Measurements from ENCODE around the gene MGAT4C.

Gene MGAT4C

DNA sequence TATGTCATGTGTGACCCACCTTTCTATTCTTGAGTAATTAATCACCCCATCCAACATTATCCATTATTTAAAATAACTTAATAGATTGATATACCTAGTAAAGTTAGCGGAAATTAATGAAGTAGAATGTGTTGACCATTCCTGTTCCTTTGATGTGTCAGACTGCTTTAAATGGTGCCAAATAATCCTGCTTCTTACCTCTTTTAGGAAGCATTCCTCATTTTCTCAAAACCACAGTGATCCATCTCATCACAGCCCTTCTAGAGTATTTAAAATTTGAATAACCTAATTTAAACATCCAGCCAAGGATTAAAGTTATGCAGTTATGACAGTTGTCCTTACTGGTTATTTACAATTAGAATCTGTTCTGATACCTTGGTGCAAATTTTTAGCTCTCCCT lies 6.9 kb downstream of the MGAT4C start:
- Mint-ChIP-seq H3K27me3 (no peaks in the 10 kb centered on the region), H3K4me1 (no peaks in the 10 kb centered on the region), H3K9me3 (no peaks in the 10 kb centered on the region), H3K27ac (no peak overlapping the region), H3K36me3 (no peaks in the 10 kb centered on the region), H3K4me3 (no peak overlapping the region)
- ATAC-seq, result no peak

DNA sequence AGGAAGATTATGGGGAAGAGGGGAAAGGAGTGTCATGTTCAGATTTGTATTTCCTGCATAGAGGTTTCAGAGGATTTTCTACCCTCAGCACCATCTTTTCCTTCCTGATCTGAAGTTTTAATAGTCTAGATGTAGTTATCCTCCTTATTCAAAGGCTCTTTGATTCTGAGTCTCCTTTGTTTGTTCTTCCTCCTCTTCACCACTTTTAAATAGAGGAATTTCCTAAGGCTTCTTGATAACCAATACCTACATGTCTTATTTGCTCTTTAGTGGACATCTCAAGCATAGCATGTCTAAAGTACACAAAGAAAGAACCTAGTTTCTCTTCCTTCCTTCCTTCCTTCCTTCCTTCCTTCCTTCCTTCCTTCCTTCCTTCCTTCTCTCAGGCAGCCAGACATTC lies 8.3 kb downstream of the MGAT4C start:
- H3K4me1 Mint-ChIP-seq, result no peaks in the 10 kb centered on the region
- H3K4me3 Mint-ChIP-seq, result no peak overlapping the region
- H3K27me3 Mint-ChIP-seq, result no peaks in the 10 kb centered on the region
- no peak overlapping the region for H3K27ac Mint-ChIP-seq
- no peaks in the 10 kb centered on the region for H3K36me3 Mint-ChIP-seq
- H3K9me3 Mint-ChIP-seq, result no peaks in the 10 kb centered on the region
- no peak for ATAC-seq

DNA sequence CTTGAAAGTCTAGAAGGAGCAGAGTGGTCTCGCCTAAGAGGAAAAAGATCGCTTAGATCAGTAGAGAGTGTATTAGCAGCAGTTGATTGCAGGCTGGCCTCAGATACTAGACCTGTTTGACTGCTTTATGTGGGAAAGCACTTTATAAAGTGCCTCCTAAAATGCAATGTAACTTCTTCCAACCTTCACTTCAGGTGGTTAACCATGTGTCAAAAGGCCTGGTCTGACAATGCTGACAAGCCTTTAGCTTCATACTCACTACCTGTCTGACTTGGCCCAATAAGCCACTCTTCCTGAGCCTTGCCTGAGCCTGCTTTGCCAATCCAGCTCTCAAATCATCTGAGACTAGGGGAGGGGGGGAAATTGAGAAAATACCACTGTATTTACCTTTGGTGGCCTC lies 14.6 kb downstream of the MGAT4C start:
- H3K36me3 Mint-ChIP-seq, result no peaks in the 10 kb centered on the region
- no peak for ATAC-seq
- H3K27me3 Mint-ChIP-seq, result no peaks in the 10 kb centered on the region

DNA sequence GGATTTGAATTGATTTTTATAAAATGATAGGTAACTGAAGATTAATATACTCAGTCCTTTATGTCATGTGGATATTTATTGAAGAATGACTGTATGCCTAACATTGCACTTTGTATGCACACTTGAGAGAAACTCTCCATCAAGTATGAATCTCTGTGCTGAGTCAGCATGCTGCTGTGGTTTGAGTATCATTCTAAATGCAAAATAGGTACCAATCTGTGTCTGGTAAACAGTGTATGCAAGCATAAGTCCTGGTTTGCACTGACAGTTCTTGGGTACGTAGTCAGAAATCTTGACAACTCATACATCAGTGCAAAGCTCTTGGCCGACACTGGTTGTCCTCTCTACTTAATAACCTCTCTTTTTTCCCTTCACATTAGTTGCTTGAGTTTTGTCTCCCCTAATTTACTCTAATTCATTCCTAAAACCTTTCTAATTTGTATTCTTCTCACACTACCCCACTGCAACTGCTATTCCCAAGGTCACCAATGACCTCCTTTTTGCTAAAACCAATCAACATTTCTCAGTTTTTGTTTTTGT lies 21.8 kb downstream of the MGAT4C start:
- Mint-ChIP-seq H3K4me1 (no peaks in the 10 kb centered on the region), H3K4me3 (no peak overlapping the region), H3K27me3 (no peaks in the 10 kb centered on the region), H3K36me3 (no peaks in the 10 kb centered on the region), H3K27ac (no peak overlapping the region), H3K9me3 (no peaks in the 10 kb centered on the region)
- no peak for ATAC-seq

More for the DNA sequence above, 14.6 kb downstream of the MGAT4C start:
- Mint-ChIP-seq H3K4me1 (no peaks in the 10 kb centered on the region), H3K27ac (no peak overlapping the region), H3K4me3 (no peak overlapping the region), H3K9me3 (no peaks in the 10 kb centered on the region)

DNA sequence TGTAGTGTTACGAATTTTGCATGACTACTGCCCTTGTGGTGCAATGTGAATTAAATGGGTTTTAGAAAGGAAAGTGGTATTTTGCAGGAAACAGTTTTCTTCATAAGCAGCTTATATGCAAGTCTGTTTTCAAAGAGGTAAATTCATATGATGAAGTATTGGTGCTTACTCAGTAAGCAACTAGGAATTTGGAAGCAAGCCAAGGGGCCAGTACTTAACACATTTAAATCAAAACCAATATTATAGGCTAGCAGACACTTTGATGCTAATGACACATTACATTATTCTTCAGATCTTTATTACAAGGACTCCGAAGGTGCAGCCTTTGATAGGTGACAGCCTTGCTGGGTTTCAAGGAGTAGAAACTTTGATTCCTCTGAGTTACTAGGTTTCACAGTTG lies 23.1 kb downstream of the MGAT4C start:
- no peaks in the 10 kb centered on the region for H3K36me3 Mint-ChIP-seq
- ATAC-seq, result no peak
- no peaks in the 10 kb centered on the region for H3K27me3 Mint-ChIP-seq
- no peaks in the 10 kb centered on the region for H3K9me3 Mint-ChIP-seq
- H3K27ac Mint-ChIP-seq, result no peak overlapping the region
- no peak overlapping the region for H3K4me3 Mint-ChIP-seq
- no peaks in the 10 kb centered on the region for H3K4me1 Mint-ChIP-seq

DNA sequence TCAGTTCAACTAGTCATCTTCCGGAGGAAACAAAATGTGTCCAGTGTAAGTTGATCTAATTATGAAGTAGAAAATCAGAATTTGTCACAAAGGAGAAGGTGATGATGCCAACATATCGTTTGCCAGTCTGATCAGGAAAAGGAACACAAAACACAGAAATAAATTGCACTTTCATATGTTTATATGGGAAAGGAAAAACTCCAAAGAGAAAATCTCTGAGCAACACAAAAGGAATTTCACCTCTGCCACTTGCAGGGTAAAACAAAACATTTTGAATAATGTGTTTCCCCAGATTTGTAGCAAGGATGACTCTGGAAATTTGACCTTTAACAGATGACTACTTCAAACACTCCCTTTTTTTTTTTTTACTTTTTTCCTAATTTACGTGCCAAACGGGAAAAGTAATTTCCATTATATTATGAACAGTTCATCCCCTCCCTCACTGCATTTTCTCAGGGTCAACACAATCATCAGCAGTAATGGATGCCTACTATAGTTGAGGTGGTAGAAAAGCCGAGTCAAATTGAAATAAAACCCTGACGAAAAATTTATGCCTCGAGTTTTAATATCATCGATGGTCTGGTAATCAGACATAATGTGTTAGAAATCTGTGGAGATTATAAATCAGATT lies 25.6 kb downstream of the MGAT4C start:
- Mint-ChIP-seq H3K9me3 (peaks cover 6% of the 10 kb centered on the region), H3K36me3 (no peaks in the 10 kb centered on the region), H3K27me3 (no peaks in the 10 kb centered on the region), H3K4me3 (no peak overlapping the region), H3K4me1 (no peaks in the 10 kb centered on the region), H3K27ac (no peak overlapping the region)
- no peak for ATAC-seq

DNA sequence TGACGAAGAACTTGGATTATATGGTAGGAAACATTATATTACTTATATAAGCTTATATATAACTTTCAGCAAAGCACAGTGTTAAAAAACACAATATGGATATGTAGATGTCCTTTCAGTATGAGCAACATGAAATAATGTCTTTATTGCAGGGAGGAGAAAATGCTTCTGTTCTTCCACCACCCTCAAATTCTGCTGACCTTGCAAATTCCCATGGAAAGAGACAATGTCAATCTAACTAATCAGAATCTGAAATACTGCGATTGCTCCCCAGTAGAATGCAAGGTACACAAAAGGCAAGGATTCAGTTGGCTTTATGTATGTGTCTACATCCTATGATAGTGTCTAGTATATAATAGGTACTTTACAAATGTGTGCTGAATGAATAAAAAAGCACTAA lies 26.4 kb downstream of the MGAT4C start:
- H3K36me3 Mint-ChIP-seq, result no peaks in the 10 kb centered on the region
- H3K27ac Mint-ChIP-seq, result no peak overlapping the region
- H3K9me3 Mint-ChIP-seq, result peaks cover 6% of the 10 kb centered on the region
- H3K4me3 Mint-ChIP-seq, result no peak overlapping the region
- no peak for ATAC-seq
- no peaks in the 10 kb centered on the region for H3K27me3 Mint-ChIP-seq
- no peaks in the 10 kb centered on the region for H3K4me1 Mint-ChIP-seq

DNA sequence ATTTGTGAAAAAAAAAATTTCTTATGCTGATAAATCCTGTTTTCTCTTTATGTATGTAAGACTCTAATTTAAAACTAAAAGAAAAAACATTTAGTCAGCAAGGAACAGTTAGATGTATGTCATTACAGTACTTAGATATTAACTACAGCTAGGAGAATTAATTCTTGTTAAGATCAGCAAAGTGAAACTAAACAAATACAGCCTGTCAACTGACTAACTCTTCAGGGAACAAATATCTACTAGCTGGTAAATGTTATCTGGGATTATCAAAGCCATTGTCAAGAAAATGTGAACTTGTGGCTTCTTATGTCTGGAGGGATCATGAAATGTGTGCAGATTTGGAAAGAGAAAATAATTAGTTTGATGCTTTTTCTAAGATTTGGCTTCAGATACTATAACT lies 27.5 kb downstream of the MGAT4C start:
- ATAC-seq, result no peak
- no peaks in the 10 kb centered on the region for H3K27me3 Mint-ChIP-seq
- H3K9me3 Mint-ChIP-seq, result peaks cover 6% of the 10 kb centered on the region
- no peak overlapping the region for H3K27ac Mint-ChIP-seq
- no peaks in the 10 kb centered on the region for H3K4me1 Mint-ChIP-seq
- H3K36me3 Mint-ChIP-seq, result no peaks in the 10 kb centered on the region
- no peak overlapping the region for H3K4me3 Mint-ChIP-seq

DNA sequence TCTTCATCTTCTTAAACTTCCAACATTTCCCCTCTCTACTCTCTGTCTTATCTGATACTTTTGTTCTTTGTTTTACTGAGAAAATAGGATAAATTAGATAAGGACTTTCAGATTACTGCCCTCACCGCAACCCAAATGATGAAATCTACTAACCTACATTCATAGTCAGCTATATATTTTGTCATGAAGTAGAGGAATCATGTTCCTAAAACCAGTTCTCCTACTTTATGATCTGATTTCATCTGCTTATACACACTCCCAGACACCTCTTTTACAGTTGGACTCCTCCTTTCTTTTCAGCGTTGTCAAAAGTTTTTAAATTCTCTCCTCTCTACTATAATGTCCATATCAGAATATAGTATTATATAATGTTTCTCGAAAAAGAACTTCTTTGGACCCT lies 29.7 kb downstream of the MGAT4C start:
- H3K4me1 Mint-ChIP-seq, result no peaks in the 10 kb centered on the region
- no peak for ATAC-seq
- no peak overlapping the region for H3K27ac Mint-ChIP-seq
- peaks cover 6% of the 10 kb centered on the region for H3K9me3 Mint-ChIP-seq
- H3K4me3 Mint-ChIP-seq, result no peak overlapping the region
- H3K36me3 Mint-ChIP-seq, result no peaks in the 10 kb centered on the region
- H3K27me3 Mint-ChIP-seq, result no peaks in the 10 kb centered on the region

DNA sequence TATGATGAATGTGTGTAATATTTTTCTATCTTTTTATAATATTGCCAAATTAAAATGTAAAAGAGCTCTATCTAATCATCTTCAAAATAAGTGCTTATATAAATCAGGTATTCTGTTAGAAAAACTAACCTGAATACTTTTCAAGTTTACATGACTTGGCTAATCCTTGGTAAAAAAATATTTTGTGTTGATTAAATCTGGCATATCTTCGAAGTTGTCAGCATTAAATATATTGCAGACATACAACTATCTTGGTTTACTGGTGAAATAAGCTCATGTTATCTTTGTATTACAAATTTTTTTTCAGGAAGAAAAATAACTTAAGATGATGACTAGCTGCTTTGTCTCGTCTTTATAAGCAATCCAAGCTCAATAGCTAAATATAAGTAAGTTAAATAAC lies 39.6 kb downstream of the MGAT4C start:
- ATAC-seq, result no peak
- no peaks in the 10 kb centered on the region for H3K27me3 Mint-ChIP-seq
- H3K4me3 Mint-ChIP-seq, result no peak overlapping the region
- no peaks in the 10 kb centered on the region for H3K4me1 Mint-ChIP-seq
- H3K9me3 Mint-ChIP-seq, result no peaks in the 10 kb centered on the region
- no peaks in the 10 kb centered on the region for H3K36me3 Mint-ChIP-seq
- H3K27ac Mint-ChIP-seq, result no peak overlapping the region

DNA sequence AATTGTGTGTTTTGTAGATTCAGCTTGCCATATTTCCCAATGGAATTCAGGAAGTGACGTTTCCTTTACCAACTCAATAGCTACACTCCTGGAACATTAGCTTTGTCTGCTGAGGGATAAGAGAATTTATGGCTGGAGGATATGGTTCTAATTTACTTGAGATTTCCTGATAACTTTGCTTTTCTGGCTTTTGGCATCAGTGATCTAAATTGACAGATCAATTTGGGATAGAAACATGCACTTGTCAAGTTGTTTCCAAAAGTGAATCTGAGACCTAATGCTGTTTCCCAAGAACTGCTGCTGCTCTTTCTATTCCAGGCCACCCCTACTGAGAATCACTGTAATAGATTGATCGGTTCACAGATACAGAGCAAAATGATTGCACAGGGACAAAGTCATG lies 43.2 kb downstream of the MGAT4C start:
- Mint-ChIP-seq H3K27me3 (no peaks in the 10 kb centered on the region), H3K9me3 (no peaks in the 10 kb centered on the region), H3K4me3 (no peak overlapping the region), H3K4me1 (no peaks in the 10 kb centered on the region), H3K36me3 (no peaks in the 10 kb centered on the region), H3K27ac (no peak overlapping the region)
- no peak for ATAC-seq

DNA sequence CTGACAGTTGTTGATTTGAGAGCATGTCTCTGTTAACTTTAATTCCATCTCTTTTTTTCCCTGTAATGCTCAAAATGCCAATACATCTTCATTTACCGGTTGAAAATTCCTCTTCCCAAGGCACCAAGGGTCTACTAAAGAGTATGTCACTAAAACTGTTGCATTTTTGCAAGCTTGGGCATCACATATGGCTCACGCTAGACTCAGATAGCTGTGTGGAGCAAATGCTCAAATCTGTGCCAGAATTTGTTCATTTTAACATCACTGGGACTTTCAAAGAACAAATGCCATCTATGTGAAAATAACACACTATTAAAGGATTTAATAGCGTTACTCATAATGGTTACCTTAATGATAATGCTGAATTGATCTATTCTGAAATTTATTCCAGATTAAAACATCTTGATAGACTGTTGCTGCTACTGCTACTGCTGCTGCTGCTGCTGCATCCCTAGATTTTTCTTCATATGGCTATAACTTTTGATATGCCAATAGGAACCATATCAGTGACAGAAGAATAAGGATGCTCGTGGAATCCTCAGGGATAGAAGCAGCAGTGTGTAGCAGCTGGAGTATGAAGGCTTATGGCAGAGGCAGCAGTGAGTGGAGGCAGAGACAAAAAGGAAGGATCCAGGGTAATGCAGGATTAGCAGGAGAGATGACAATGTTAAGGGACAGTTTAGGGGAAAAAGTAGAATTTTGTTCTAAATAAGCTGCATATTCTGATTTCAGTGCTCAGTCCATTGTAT lies 57.3 kb downstream of the MGAT4C start:
- Mint-ChIP-seq H3K27me3 (no peaks in the 10 kb centered on the region), H3K27ac (no peak overlapping the region), H3K4me3 (no peak overlapping the region), H3K9me3 (no peaks in the 10 kb centered on the region), H3K36me3 (no peaks in the 10 kb centered on the region), H3K4me1 (no peaks in the 10 kb centered on the region)
- no peak for ATAC-seq

DNA sequence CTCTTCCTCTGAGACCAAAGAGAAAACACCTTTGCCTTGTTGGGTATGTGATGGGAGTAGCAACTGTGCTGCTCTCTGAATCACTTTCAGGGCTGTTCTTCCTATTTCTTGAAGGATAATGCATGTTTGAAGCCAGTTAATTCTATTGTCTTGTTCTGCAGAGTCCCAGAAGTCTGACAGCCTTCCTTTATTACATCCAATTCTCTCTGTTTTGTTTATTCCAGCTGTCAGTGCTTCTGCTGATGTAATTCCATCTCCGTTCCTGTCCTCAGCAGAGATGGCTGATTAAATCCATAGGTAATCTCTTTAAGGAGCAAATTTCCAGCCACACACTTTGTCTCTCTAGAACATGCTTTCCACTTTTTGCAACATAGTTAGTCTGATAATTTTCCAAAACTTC lies 59.7 kb downstream of the MGAT4C start:
- no peak overlapping the region for H3K27ac Mint-ChIP-seq
- H3K4me3 Mint-ChIP-seq, result no peak overlapping the region
- no peak for ATAC-seq

DNA sequence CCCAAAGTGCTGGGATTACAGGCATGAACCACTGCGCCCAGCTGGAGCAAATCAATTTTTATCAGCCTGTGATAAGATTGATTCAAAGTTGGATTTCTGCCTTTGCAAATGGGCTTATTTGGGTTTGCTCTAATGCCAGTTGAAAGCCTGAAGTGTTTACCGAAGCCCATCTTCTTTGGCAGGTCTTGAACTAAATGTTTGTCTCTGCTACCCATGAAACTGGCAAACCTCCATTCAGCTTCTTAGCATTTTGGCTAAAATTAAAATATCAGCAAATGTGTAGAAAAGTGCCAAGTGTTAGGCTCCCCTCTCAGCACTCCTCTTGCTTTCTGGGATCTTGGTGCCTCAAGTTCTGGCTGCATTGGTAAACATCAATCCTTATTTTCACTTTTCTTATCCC lies 61.5 kb downstream of the MGAT4C start:
- ATAC-seq, result no peak
- Mint-ChIP-seq H3K4me1 (no peaks in the 10 kb centered on the region), H3K36me3 (no peaks in the 10 kb centered on the region), H3K9me3 (no peaks in the 10 kb centered on the region), H3K27ac (no peak overlapping the region), H3K27me3 (no peaks in the 10 kb centered on the region), H3K4me3 (no peak overlapping the region)

More for the DNA sequence above, 59.7 kb downstream of the MGAT4C start:
- no peaks in the 10 kb centered on the region for H3K4me1 Mint-ChIP-seq
- H3K27me3 Mint-ChIP-seq, result no peaks in the 10 kb centered on the region
- no peaks in the 10 kb centered on the region for H3K9me3 Mint-ChIP-seq
- H3K36me3 Mint-ChIP-seq, result no peaks in the 10 kb centered on the region

DNA sequence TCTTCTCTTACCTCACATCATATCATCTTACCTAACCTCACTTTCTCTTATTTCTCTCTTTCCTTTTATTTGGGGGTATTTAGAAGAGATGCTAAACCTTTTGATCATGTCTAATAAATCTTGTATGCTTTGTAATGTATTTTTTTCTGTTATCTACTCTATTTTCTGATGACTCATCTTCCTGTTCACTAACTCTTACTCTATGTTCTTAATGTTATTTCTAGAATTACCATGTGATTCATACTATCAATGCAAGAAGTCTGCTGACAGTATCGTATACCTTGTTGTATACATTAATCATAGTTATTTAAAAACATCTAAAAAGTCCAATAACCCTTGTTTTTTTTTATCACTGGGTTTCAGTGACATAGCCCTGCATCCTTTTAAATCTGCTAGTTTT lies 62.3 kb downstream of the MGAT4C start:
- no peak for ATAC-seq

DNA sequence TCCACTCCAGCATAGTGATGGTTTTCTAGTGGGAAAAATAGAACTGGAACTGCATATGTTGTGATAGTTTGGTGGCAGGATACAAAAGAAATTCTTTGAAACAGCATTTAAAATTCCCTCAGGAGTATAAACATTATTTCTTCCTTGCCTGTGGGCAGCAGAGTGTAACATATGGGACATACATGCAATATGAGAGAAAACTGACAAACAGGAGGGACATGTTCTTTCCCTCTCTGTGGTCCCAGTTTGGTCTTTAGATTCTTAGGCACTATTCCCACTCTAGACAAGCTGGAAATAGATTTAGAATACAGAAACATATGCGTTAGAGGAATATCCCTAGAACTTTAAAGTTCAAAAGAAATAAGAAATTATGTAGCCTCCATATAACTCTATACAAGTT lies 68.0 kb downstream of the MGAT4C start:
- Mint-ChIP-seq H3K4me3 (no peak overlapping the region), H3K27me3 (no peaks in the 10 kb centered on the region), H3K27ac (no peak overlapping the region), H3K4me1 (no peaks in the 10 kb centered on the region), H3K36me3 (no peaks in the 10 kb centered on the region), H3K9me3 (peaks cover 2% of the 10 kb centered on the region)
- no peak for ATAC-seq

More for the DNA sequence above, 62.3 kb downstream of the MGAT4C start:
- H3K36me3 Mint-ChIP-seq, result no peaks in the 10 kb centered on the region
- no peak overlapping the region for H3K4me3 Mint-ChIP-seq
- no peaks in the 10 kb centered on the region for H3K9me3 Mint-ChIP-seq
- H3K27me3 Mint-ChIP-seq, result no peaks in the 10 kb centered on the region
- no peak overlapping the region for H3K27ac Mint-ChIP-seq
- no peaks in the 10 kb centered on the region for H3K4me1 Mint-ChIP-seq
